GM12875 (cell line): ENCODE data around the gene ZBTB16.

Experiments used
- H3K4me3 ChIP-seq: one replicate; pipeline ENCODE4 v1.5.1; 2011; ENCODE audit warnings: low read depth, low read length, control low read depth
- TF ChIP-seq, protein P1 (sequence below): IDR thresholded peaks from 2 replicates; pipeline ENCODE4 v1.5.1; 2011; ENCODE audit warnings: low read depth, mild to moderate bottlenecking, control low read depth, inconsistent platforms, low read length, moderate library complexity, borderline replicate concordance; ENCODE audit not compliant: insufficient read depth

Gene ZBTB16

DNA sequence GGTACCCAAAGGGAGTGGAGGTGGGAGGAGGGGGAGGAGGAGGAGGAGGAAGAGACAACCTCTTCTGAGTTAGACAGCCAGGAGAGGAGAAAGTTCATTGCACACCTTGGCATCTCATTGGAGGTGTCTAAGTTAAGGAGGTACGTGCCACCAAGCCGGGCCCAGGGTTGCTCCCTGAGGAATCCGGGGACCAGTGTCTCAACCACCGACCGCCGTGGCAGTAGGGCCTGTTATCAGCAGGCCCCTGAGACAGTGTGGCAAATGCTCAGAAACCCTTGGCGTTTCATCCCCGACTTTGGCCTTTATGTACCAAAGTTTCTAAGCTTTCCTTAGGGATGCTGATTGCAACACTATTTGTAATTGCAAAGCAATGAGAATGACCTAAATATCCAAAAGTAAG is 141.7 kb downstream of the ZBTB16 start:
- TF ChIP-seq, protein P1, sequence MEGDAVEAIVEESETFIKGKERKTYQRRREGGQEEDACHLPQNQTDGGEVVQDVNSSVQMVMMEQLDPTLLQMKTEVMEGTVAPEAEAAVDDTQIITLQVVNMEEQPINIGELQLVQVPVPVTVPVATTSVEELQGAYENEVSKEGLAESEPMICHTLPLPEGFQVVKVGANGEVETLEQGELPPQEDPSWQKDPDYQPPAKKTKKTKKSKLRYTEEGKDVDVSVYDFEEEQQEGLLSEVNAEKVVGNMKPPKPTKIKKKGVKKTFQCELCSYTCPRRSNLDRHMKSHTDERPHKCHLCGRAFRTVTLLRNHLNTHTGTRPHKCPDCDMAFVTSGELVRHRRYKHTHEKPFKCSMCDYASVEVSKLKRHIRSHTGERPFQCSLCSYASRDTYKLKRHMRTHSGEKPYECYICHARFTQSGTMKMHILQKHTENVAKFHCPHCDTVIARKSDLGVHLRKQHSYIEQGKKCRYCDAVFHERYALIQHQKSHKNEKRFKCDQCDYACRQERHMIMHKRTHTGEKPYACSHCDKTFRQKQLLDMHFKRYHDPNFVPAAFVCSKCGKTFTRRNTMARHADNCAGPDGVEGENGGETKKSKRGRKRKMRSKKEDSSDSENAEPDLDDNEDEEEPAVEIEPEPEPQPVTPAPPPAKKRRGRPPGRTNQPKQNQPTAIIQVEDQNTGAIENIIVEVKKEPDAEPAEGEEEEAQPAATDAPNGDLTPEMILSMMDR = no peak

DNA sequence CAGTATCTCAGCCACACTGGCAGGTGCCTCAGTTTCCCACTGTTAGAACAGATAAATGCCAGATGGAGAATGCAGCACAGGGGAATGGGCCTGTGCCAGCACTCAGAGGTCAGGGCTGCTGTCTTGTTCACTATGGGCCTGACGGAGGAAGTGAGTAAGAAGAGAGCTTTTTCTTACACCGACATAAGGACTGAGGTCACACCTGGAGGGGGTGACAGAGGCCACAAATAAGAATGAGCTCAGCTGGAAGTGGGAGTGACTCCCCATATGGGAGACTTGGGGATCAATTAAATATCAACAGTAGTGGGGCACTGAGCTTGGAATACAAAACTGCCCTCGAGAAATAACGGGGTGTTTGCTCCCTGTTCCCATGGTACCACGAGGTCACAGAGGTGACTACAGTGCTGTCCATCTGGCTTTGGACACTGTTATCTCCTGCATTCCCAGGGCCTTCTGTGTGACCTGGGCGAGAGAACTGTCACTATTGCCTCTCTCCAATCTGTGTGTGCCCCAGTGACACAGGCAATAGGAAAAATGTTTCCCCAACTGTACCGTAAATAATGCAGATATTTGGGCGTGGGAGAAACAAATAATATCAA is 142.6 kb downstream of the ZBTB16 start:
- TF ChIP-seq, protein P1 = no peak
- H3K4me3 ChIP-seq = no peak overlapping the region

More for the DNA sequence above, 141.7 kb downstream of the ZBTB16 start:
- no peak overlapping the region for H3K4me3 ChIP-seq

DNA sequence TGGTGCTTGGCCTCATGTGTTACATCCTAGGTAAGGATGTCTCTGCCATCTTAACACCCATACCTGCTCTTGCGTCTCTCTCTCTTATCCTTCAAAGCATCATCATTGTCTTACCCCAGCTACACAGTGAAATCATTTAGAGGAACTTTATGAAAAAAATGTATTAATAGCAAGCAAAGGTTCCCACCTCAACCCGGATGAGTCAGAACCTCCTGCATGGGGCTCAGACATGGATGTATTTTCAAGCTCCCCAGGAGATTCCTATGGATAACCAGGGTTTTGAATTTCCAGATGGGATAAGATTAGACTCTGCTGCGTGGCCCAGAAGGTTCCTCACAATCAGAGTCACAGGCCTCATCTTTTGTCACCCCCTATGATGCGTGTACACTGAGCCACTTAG is 147.6 kb downstream of the ZBTB16 start:
- no peak overlapping the region for H3K4me3 ChIP-seq
- TF ChIP-seq, protein P1 = no peak

DNA sequence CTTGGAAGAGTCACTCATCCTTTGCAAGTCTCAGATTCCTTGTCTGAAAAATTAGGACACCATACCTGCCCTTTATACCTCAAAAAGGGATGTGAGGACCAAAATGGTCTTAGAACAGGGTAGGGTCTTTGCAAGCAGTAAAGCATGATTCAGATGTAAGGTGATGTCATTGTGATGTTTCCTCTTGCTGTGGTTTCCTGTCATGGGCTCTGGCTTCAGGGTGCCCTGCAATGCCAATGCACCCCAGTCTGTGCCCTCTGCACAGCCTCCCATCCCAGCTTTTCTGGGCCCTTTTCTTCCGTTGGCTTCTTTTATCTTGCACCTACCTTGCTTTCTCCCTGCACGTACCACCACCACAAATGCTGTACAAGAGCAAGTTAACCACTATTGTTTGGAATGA is 148.9 kb downstream of the ZBTB16 start:
- H3K4me3 ChIP-seq = no peak overlapping the region
- TF ChIP-seq, protein P1 = no peak

DNA sequence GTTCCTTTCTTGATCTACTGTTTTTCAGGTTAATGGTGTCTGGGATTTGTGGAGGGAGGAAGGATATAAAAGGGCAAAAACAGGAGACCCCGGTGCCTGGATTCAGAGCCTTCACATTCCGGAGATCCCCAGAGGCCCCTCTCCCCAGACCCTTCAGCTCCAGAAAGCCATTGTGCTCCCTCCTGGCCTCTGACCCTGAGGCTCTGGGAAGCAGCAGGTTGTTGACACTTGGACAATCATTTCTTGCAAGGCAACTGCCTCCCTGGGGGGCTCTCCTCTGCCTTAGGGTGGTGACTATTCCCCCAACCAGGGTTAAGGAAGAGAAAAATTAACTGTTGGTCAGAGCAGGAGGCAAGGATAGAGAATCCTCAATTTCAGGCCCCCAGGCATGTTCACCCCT is 149.8 kb downstream of the ZBTB16 start:
- H3K4me3 ChIP-seq = no peak overlapping the region
- TF ChIP-seq, protein P1 = no peak

DNA sequence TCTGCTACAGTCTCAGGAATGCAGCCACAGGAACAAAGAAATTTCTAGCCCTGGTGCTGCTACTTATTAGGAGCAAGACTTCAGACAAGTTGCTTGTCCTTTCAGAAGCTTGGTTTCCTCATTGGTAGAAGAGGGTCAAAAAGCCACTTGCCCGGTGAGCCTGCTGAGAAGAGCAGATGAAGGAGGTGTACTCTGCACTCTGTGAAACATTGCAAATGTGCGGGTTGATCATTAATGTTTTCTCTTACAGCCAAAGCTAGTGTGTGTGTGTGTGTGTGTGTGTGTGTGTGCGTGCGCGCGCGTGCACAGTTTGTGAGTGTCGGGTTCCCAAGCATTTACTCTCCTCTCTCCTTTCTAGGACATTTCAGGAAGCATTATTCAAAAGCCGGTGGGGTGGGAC is 150.4 kb downstream of the ZBTB16 start:
- H3K4me3 ChIP-seq = no peak overlapping the region

DNA sequence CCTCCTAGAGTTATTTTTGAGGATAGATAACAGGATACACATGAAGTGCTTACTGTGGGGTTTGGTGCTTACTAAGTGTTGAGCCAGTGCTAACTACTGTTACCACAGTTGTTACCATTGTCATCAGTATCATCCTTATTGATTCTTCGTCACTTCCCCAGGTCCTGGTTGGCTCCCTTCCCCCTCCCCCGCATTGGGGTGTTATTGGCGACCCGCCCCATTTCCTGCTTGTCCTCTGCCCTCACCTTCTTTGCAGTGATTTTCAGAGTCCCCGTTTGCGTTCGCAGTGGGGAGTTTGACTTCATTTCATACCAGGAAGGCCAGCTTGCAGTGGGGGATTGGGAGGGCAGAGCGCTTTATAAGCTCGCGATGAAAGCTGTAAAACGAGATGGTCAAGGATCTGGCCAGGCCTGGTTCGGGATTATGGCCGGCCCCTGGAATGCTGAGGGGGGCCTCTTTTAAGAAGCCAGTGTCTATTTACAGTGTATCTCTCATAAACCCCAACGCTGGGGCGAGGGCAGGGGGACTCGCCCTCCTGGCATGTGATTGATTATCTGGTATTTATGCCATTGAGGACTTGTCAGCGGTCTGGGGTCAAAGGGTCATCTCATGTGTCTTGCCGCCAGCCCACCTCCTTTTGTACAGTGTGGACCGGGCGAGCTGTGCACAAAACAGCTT is 152.1 kb downstream of the ZBTB16 start:
- no peak overlapping the region for H3K4me3 ChIP-seq
- TF ChIP-seq, protein P1 = no peak

More for the DNA sequence above, 150.4 kb downstream of the ZBTB16 start:
- TF ChIP-seq, protein P1 = no peak
